Measurements from ENCODE around the gene ABCB8.
A peak's percentile ranks its signal among the peaks of the same experiment; 100 is the strongest.

ABCB8 gene

DNA sequence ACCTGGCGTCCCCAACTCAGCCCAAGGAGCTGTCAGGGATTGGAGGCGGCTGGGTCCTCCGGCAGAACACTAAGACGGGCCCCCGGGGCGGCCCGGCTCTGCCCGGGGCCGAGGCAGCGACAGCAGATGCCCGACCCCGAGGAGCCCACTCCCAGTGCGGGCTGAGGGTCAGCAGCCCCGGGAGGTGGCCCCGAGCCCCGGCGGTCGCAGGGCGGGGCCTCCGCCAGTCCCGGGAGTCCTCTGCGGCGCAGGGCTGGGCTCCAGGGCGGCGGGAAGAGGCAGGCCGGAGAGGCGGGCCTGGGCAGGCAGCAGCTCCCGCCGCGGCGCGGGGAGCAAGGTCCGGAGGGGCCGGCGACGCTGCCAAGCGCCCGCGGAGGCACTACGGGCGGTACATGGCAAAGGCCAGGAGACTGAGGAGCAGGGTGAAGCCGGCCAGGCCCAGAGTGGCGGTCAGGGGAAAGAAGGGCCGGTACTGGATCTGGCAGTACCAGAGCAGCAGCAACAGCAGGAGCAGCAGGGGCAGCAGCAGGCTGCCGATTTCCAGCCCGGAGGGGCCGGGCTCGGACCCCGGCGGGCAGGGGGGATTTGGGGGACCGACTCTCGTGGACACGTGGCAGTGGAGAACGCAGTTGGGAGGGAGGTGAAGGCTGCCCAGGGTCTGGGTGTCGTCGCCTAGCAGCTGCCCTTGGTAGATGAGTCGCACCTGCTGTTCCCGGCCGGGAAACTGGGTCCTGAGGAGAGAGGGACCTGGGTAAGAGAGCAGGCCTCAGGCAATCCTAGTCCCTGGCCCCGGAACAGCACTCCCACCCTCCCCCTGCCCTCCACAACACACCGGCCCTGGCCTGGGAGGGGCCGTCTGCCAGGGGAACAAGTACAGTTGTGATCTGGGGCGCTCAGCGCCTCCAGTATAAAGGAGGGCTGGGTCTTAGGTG lies 53.2 kb downstream of the ABCB8 start:
- FAIRE-seq: no peak
- no peak for DNase-seq (ENCODE audit: extremely low spot score, insufficient read length, low read depth)

- FAIRE-seq: no peak
- no peak for DNase-seq (ENCODE audit: extremely low spot score, insufficient read length, low read depth)
Observed at GRCh38 chr7:151082141-151083070, 54.2 kb downstream of the ABCB8 start.

- FAIRE-seq: peak; percentile 46
- peak; percentile 58 for DNase-seq (ENCODE audit: extremely low spot score, insufficient read length, low read depth)
Observed at GRCh38 chr7:151083071-151083823, 55.0 kb downstream of the ABCB8 start, which contains the start of gene TMUB1. Gene TMUB1, minus strand, starts transcription at chr7:151083493. Its CDS starts 930 bp downstream, at chr7:151082563.

- FAIRE-seq (no peak), DNase-seq (ENCODE audit: extremely low spot score, insufficient read length, low read depth) (no peak)
Observed at GRCh38 chr7:151083824-151084160, 55.5 kb downstream of the ABCB8 start.

GRCh38 chr7:151085329-151085690 lies 57.1 kb downstream of the ABCB8 start:
- FAIRE-seq (no peak), DNase-seq (ENCODE audit: extremely low spot score, insufficient read length, low read depth) (no peak)

DNA sequence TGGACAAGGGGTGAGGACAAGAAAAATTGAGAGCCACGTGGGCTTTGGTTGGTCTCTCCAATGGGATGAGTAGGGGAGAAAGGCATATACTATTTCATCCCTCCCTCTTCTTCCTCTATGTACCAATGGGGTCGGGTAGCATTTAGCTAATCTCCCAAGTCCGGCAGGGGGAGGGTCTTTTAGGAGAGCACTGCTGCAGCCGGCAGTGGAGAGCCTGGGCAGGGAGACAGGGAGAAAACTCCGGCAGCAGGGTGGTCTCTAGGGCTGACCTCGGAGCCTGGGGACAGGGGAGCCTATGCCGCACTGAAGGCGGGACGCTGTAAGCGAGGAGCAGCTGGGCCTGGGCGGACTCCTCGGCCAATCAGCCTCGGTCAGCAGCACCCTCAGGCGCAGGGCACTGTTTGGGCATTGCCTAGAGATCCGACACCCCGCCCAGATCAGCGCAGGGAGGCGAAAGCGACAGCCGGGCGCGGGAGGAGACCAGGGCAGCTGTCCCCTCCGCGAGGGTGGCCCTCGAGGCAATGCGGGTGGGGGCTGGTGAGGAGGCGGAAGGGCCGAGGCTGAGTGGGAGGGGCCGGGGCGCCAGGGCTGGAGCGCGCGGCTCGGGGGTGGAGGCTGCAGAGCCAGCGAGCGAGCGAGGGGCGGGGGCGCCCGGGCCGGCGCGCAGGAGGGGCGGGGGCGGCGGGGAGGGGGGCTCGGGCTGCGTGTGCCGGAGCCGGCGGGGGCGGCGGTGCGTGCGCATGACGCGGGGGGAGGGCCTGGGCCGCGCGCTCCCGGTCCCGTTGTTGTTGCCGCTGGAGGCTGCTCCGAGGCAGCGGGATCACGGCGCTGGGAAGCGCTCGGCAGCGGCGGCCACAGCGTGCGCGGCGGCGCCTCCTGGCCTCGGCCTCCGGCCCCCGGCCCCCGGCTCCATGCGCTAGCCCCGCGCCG lies 57.7 kb downstream of the ABCB8 start, which contains the start of gene AGAP3:
Gene AGAP3, plus strand, starts transcription at position 785 of the 930 bp plus-strand sequence. CDS start 267 bp downstream, outside the sequence.
- DNase-seq (ENCODE audit: extremely low spot score, insufficient read length, low read depth) (peak; percentile 73), FAIRE-seq (no peak)

DNA sequence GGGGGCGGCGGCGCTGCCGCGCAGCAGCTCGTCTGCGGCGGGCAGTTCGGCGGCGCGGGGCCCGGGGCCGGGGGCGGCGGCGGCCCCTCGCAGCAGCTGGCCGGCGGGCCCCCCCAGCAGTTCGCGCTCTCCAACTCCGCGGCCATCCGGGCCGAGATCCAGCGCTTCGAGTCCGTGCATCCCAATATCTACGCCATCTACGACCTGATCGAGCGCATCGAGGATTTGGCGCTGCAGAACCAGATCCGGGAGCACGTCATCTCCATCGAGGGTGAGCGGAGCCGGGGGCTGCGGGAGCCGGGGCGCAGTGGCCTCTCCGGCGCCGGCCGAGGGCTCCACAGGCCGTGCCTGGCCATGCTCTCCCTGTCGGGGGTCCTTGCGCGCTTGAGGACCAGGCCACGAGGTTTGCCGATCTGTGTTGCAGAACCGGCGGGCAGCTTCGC lies 58.6 kb downstream of the ABCB8 start:
- DNase-seq (ENCODE audit: extremely low spot score, insufficient read length, low read depth): no peak

DNA sequence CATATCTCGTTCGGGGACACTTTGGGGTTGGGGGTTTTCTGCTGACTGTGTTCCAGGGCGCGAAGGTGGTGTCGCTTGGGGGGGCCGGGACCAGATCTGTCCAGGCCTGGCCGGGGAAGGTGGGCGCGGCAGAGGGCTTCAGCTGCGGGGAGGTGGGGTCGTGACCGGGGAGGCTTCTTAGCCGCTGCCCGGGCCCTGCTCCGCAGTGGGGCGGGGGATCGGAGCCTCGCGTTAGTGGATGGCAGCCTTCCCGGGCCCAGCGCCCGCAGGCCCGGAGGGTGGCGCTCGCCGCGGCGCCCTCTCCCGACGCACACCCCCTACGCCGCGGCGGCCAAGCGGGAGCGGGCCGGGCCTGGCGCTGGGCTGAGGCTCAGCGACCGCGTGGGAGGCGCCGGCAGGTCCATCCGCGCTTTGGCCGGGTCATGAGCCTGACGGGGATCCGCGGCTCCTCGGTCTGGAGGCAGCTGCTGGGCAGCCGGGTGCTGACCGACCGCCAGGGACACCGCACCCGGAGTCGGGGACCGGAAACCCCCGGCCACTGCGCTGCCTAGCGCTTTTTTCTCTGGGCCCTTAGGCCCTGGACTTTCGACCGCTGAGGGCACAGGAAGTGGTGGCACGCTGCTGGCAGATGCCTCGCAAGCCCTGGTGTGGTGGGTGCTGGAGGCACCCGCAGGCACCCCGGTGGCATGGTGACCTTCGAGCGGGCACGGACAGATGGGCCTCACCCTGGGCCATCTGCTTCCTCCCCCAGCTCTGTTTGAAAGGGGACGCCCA lies 59.2 kb downstream of the ABCB8 start:
- FAIRE-seq (no peak), DNase-seq (ENCODE audit: extremely low spot score, insufficient read length, low read depth) (no peak)

More for the DNA sequence above, 58.6 kb downstream of the ABCB8 start:
- no peak for FAIRE-seq

GRCh38 chr7:151088019-151088855 lies 60.0 kb downstream of the ABCB8 start:
- DNase-seq (ENCODE audit: extremely low spot score, insufficient read length, low read depth): no peak
- FAIRE-seq: no peak

GRCh38 chr7:151088856-151089699 lies 60.8 kb downstream of the ABCB8 start:
- FAIRE-seq (no peak), DNase-seq (ENCODE audit: extremely low spot score, insufficient read length, low read depth) (no peak)

DNA sequence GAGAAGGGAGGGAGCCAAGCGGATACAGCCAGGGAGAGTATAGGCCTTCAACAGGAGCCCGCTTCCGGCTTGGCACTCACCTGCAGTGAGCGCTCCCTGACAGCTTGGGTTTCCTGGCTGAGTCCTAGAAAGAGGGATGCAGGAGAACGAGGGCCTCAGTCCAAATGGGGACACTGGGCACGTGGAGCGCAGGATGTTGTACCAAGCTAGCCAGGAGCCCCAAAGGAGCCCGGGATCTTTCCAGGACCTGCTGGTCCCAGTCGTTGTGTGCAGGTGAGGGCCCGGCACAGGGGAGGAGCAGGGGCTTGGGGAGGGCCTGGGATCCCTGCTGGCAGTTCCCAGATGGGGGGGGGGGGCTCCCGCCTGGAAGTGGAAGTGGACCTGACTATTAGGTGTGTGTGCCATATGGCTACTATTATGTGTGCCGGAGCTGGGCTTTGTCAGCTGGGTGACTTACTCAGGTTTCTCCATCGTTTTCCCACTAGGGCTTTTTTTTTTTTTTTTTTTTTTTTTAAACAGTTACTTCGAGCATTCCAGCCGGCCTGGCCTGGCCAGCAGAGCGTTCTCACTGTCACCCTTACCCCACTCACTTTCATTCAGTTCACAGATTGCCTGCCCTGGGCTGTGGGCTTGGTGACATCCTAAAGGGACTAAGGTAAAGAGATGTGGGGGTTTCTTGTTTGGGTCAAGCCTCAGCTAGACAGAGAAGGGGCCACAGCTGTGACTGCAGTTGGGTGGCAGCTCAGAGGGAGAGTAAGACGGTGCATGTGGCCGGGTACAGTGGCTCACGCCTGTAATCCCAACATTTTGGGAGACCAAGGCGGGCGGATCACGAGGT lies 61.9 kb downstream of the ABCB8 start:
- FAIRE-seq: no peak
- DNase-seq (ENCODE audit: extremely low spot score, insufficient read length, low read depth): no peak

GRCh38 chr7:151091003-151091402 lies 62.8 kb downstream of the ABCB8 start:
- no peak for DNase-seq (ENCODE audit: extremely low spot score, insufficient read length, low read depth)
- FAIRE-seq: no peak

- DNase-seq (ENCODE audit: extremely low spot score, insufficient read length, low read depth) (no peak), FAIRE-seq (no peak)
Observed at GRCh38 chr7:151091431-151091830, 63.2 kb downstream of the ABCB8 start.

GRCh38 chr7:151091988-151092387 lies 63.7 kb downstream of the ABCB8 start:
- DNase-seq (ENCODE audit: extremely low spot score, insufficient read length, low read depth) (no peak), FAIRE-seq (no peak)

GRCh38 chr7:151093748-151094147 lies 65.5 kb downstream of the ABCB8 start:
- FAIRE-seq (no peak), DNase-seq (ENCODE audit: extremely low spot score, insufficient read length, low read depth) (no peak)

DNA sequence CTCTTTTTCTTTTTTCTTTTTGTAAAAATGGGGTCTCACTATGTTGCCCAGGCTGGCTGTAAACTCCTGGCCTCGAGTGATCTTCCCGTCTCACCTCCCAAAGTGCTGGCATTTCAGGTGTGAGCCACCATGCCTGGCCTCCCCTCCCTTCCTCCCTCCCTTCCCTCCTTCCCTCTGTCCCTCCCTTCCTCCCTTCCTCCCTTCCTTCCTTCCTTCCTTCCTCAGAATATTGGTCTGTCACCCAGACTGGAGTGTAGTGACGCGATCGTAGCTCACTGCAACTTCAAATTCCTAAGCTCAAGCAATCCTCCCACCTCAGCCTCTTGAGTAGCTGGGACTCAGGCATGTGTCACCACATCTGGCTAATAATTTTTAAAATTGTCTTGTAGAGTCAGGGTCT lies 66.4 kb downstream of the ABCB8 start:
- FAIRE-seq (no peak), DNase-seq (ENCODE audit: extremely low spot score, insufficient read length, low read depth) (no peak)

Data from GM18507 (cell line).